ENCODE data around the gene KLF2. TPM values are rescaled to one million over a fixed set of nuclear protein-coding genes. Genes with fewer than 3 reads are reported as not detected.

Gene KLF2
- total RNA-seq, 3 donors from 2014 or later (not counting 1 experiment from before 2014, with no cell fraction given), result 246 to 645 (median 377) TPM

DNA sequence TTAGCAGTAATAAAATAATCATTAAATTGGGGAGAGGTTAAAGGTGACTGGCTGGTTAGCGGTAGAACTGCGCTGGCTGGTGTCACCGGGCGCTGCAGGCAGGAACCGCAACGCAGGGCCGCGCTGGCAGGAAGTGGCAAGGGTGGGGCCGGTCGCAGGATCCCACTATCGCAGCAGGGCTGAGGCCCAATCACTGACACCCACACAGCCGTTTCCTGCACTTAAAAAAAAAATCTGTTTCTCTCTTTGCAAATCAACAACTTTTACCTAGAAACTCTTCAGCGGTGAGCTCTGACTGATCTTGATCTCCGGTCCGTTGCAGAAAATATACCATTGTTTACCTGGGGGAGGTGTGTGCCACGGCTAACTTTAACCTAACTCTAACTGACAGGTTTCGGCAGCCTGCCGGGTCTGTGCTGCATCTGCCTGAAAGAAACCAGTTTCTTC, 46.9 kb downstream of the KLF2 start:
- H3K27me3 ChIP-seq (ENCODE audit: control insufficient read depth, insufficient read depth, low read length), result no peaks in the 10 kb centered on the region
- H3K36me3 ChIP-seq (ENCODE audit: control insufficient read depth, insufficient read depth, low read length), result peaks cover 21% of the 10 kb centered on the region
- Mint-ChIP-seq H3K27ac (no peak overlapping the region), H3K4me1 (peaks cover 33 to 34% of the 10 kb centered on the region in 2 donors), H3K27me3 (ENCODE audit: low read depth in 2 of 2) (no peaks in the 10 kb centered on the region), H3K9me3 (no peaks in the 10 kb centered on the region), H3K36me3 (no peaks in the 10 kb centered on the region), H3K4me3 (no peak overlapping the region)
- H3K27ac ChIP-seq (ENCODE audit: low read length), result peak overlapping the region; percentile 94
- peak overlapping the region; percentile 13 for H3K4me3 ChIP-seq (ENCODE audit: low read length)
- DNase-seq, result peak; percentile 90 to 96
- H3K9me3 ChIP-seq (ENCODE audit: control insufficient read depth, insufficient read depth, low read length), result no peaks in the 10 kb centered on the region
- peaks cover 99% of the 10 kb centered on the region for H3K4me1 ChIP-seq (ENCODE audit: control insufficient read depth, insufficient read depth, low read length)
- 0% methylated on average over 18 of the region's 18 CpGs for WGBS (ENCODE audit: insufficient coverage)
- TF ChIP-seq CTCF (IDR thresholded peaks at IDR 0.05), result no peak
- intact Hi-C loops (cut with micrococcal nuclease), result loop anchor here (1.0 to 5.0 kb wide), 5 partner anchors 32 to 754 kb away; no protein-coding TSS in a partner anchor
- peak; percentile 48 to 78 (median 73) for ATAC-seq

- Histone ChIP-seq H3K9me3 (ENCODE audit: control insufficient read depth, insufficient read depth, low read length) (no peaks in the 10 kb centered on the region), H3K27me3 (ENCODE audit: control insufficient read depth, insufficient read depth, low read length) (no peaks in the 10 kb centered on the region), H3K27ac (ENCODE audit: low read length) (peak overlapping the region; percentile 94), H3K4me3 (ENCODE audit: low read length) (peak overlapping the region; percentile 9), H3K4me1 (ENCODE audit: control insufficient read depth, insufficient read depth, low read length) (peaks cover 99% of the 10 kb centered on the region), H3K36me3 (ENCODE audit: control insufficient read depth, insufficient read depth, low read length) (peaks cover 29% of the 10 kb centered on the region)
- Mint-ChIP-seq H3K4me3 (no peak overlapping the region), H3K27ac (no peak overlapping the region), H3K4me1 (peaks cover 39 to 41% of the 10 kb centered on the region in 2 donors), H3K27me3 (ENCODE audit: low read depth in 2 of 2) (no peaks in the 10 kb centered on the region), H3K9me3 (no peaks in the 10 kb centered on the region), H3K36me3 (no peaks in the 10 kb centered on the region)
- intact Hi-C loops (cut with micrococcal nuclease), result loop anchor here (5.0 kb wide), 1 partner anchor 210 kb away; no protein-coding TSS in a partner anchor
- ATAC-seq (no peak), DNase-seq (peak in 1 of 2 donors; percentile 53)
- 34% methylated on average over 17 of the region's 17 CpGs for WGBS (ENCODE audit: insufficient coverage)
- no peak for TF ChIP-seq CTCF (IDR thresholded peaks at IDR 0.05)
Measured at GRCh38 chr19:16372065-16372915, 47.7 kb downstream of the KLF2 start.

DNA sequence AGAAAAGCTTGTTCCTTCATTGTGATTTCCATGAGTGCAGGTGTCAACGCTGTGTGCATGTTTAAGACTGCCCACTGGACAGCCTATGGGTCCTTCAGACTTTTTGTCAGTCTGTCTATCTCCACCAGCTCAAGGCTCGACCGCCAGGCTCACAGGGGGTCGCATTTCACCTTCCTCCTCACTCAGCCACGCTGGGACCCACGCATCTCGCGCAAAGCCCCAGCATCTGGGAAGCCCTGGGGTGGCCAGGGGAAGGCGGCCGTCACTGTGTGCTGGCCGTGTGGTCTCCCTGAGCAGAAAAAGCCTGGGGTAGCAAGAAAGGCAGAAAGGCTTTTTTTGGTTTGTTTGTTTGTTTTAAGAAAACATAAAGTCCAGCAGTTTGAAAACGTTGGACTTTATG, 48.5 kb downstream of the KLF2 start:
- Mint-ChIP-seq H3K27ac (no peak overlapping the region), H3K4me1 (peaks cover 39 to 48% of the 10 kb centered on the region in 2 donors), H3K36me3 (no peaks in the 10 kb centered on the region), H3K9me3 (no peaks in the 10 kb centered on the region), H3K27me3 (ENCODE audit: low read depth in 2 of 2) (no peaks in the 10 kb centered on the region), H3K4me3 (peak overlapping the region; percentile 80)
- peaks cover 100% of the 10 kb centered on the region for H3K4me1 ChIP-seq (ENCODE audit: control insufficient read depth, insufficient read depth, low read length)
- no peak overlapping the region for H3K4me3 ChIP-seq (ENCODE audit: low read length)
- H3K27me3 ChIP-seq (ENCODE audit: control insufficient read depth, insufficient read depth, low read length), result no peaks in the 10 kb centered on the region
- TF ChIP-seq CTCF (IDR thresholded peaks at IDR 0.05), result no peak
- H3K9me3 ChIP-seq (ENCODE audit: control insufficient read depth, insufficient read depth, low read length), result no peaks in the 10 kb centered on the region
- peaks cover 31% of the 10 kb centered on the region for H3K36me3 ChIP-seq (ENCODE audit: control insufficient read depth, insufficient read depth, low read length)
- intact Hi-C loops (cut with micrococcal nuclease), result loop anchor here (5.0 kb wide), 1 partner anchor 209 kb away; no protein-coding TSS in a partner anchor
- ATAC-seq (no peak), DNase-seq (no peak)
- 69% methylated on average over 12 of the region's 12 CpGs for WGBS (ENCODE audit: insufficient coverage)
- peak overlapping the region; percentile 94 for H3K27ac ChIP-seq (ENCODE audit: low read length)

Measured in natural killer cell (primary cell).